ENCODE measurements around the gene S100P.

The S100P gene

GRCh38 chr4:6727081-6727942 lies 33.6 kb downstream of the S100P start:
- no peak for DNase-seq

DNA sequence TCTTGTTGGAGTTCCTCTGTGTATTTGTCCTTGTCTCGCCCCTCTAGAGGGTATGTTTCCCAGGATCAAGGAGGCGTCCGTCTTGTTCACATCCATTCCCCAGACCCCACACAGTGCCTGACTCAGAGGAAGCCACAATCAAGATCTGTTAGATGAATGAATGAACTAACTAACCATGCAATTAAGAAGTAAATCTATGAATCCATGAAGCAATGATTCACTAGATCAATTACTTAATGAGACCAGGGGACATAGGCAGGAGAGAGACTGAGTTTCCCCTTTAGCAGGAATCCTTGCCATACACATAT lies 34.2 kb downstream of the S100P start:
- DNase-seq, result no peak

DNA sequence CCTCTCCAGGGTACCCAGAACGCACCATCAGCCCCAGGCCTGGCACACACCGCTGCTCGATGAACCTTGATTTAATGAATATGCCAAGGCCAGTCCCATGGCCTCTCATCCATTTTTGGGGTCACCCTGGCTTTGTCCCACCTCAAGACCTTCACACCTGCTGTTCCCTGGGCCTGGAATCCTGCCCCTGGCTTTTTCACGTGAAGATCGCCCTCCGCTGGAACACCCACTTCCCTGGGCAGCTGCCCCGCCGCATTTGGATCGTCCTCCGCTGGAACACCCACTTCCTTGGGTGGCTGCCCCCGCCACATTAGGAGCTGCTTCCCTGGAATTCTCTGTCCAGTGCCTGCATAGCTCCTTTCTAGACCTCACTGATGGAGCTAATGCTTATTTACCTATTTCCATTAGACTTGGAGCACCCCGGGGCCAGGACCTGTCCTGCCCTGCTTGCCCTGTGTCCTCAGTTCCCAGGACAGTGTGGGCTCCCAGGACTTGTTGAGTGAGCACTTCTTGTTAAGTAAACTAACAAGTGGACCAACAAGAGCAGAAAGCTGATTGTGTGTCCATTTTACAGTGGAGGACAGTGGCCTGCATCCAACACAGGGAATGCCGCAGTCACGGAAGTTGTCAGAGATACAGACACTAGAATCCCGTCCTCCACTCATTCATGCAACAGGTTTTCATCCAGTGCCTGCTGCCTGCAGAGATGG lies 34.8 kb downstream of the S100P start:
- DNase-seq, result no peak

DNA sequence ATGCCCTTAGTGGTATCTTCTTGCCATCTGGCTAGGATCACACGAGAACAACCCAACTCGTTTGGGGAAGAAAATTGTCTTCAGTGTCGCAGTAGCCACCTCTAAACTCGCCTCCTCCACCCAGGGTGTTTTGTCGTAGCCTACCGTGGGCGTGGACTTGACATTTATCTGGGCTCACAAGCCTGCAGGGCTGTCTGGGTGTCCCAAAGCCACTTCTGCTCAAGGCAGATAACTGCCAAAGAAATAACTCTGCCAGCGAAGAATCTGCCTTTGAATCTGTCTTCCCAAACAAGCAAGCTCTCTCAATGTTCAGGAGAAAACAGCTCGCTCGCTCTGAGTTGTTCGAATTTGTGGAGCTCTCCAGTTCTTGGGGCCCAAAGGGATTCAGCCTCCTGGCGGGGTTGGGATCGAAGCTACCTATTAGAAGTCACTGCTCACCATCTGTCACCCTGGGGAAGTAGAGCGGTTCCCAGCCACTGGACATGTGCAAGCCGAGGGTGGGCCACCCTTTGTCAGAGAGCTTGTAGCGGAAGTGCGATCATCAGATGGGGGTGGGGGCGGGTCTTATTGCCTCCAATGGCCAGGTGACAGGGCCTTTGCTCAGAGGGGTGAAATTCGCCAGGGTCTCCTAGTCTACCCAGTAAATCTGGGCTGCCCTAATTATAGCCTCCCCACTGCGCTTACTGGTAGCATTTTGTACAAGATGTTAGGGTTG lies 37.1 kb downstream of the S100P start:
- no peak for DNase-seq

GRCh38 chr4:6731318-6731675 lies 37.6 kb downstream of the S100P start:
- no peak for DNase-seq

DNA sequence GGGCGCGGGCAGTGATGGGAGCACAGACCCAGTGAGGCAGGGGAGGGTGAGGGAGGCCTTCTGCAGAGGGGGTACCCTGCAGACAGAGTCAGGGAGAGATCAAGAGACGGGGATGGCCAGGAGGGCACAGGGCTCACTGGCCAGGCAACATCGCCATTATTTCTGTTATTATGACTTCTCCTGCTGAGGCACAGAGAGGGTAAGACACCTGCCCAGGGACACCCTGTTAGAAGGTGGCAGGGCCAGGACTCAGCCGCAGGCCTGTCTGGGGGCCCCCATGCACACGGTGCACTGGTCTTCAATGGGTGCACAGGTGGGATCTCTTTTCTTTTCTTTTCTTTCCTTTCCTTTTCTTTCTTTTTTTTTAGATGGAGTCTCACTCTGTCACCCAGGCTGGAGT lies 38.1 kb downstream of the S100P start:
- DNase-seq, result no peak

GRCh38 chr4:6732441-6733357 lies 39.0 kb downstream of the S100P start:
- no peak for DNase-seq

DNA sequence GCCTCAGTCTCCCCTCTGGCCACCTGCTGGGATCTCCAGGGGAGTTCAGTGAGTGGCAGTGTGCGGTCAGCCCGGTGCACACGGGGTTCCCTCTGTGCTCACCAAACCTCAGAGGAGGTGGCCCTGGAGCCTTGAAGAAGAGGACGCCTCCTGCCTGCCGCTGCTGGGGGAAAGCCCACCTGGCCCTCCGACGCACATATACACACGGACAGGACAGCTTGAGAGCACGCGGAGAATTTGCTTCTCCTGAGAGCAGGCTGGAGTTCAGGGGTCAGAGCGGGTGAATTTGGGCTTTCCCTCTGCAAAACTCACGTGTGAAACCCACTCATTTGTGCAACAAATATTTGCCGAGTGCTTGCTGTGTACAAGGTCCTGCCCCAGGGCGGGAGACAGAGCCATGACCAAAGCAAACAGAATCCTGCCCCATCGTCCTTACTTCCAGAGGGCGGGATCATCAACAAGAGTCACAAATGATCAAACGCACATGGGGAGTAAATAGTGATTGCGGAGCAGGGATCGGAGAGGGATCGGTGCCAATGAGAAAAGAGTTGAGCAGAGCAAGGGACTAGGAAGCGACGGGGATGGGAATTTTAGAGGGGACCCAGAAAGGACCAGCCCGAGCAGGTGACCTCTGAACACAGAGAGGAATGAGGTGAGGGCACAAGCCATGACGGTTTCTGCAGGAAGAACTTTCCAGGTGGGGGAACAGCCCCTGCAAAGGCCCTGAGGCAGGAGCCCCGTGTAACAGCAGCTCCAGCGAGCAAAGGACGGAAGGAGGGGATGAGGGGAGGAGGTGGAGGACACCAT lies 39.9 kb downstream of the S100P start:
- DNase-seq, result no peak

- no peak for DNase-seq
Measured at GRCh38 chr4:6734165-6734786, 40.6 kb downstream of the S100P start.

DNA sequence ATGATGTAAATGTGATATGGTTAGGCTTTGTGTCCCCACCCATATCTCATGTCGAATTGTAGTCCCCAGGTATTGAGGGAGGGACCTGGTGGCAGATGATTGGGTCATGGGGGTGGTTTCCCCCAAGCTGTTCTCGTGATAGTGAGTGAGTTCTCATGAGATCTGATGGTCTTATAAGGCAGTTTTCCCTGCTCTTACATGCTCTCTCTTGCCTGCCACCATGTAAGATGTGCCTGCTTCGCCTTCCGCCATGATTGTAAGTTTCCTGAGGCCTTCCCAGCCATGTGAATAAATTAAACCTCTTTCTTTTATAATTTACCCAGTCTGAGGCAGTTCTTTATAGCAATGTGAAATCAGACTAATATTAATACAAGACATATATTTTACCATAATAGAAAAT lies 46.2 kb downstream of the S100P start:
- no peak for DNase-seq

DNA sequence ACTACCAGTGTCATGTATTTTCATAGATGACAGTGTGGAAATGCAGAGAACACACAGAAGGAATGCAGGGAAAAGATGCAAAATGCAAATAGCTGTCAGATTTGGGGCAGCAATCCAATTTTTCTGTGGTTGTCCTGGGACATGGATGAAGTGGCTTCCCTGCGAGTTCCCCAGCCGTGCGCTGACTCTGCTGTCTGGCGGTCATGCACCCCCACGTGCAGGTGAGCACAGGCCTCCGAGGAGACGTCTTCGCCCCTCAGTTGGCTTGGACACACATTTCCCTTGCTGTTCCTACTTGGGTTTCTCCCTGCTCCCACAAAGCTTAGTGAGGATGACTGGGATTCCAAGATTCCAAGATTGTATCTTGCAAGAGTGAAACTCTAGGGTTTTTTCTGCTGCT lies 46.7 kb downstream of the S100P start:
- DNase-seq, result no peak

GRCh38 chr4:6742507-6742906 lies 48.8 kb downstream of the S100P start:
- DNase-seq, result no peak

DNA sequence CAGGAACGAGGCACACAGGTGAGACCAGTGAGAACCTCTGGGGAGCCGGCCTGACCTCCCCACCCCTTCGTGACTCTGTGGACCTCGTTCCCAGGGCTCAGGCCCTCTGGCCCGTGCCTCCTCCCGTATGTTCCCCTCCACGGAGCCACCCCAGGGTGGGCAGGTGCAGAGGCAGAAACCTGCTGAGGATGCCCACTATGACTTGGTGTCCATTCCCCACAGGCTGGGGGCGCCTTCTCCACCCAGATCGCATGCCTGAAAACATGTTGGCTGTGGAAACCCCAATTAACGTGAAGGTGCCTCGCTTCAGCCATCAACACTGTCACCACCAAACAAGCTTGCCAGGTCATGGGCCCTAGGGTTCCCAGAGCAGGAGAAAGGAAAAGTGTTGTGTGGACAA lies 49.3 kb downstream of the S100P start:
- DNase-seq, result no peak
